Esophagus (tissue), 2 donors: Measurements from ENCODE around the gene CFHR3. TPM values are rescaled to one million over a fixed set of nuclear protein-coding genes. Genes with fewer than 3 reads are reported as not detected.
"Not testable (repeated sequence)": the region's sequence is repeated elsewhere in the genome, so short reads cannot be mapped to it uniquely, and the experiment has no call there.

ENCODE experiments used
- H3K27ac ChIP-seq, 2 donors: one replicate each; pipeline ENCODE4 v1.5.1; 2013; ENCODE audit warnings: low read depth in 2 of 2, mild to moderate bottlenecking in 2 of 2, inconsistent platforms in 1 of 2, low read length in 1 of 2, moderate library complexity in 1 of 2
- H3K27me3 ChIP-seq, 2 donors: one replicate each; pipeline ENCODE4 v1.6.1; 2013; ENCODE audit warnings: low read length in 2 of 2, control low read depth in 1 of 2, mild to moderate bottlenecking in 1 of 2; ENCODE audit not compliant: insufficient read depth in 2 of 2, control insufficient read depth in 1 of 2
- H3K36me3 ChIP-seq, 2 donors: one replicate each; pipeline ENCODE4 v1.6.1; 2013; ENCODE audit warnings: low read length in 1 of 2; ENCODE audit not compliant: control insufficient read depth in 2 of 2, insufficient read depth in 2 of 2
- H3K4me1 ChIP-seq, 2 donors: one replicate each; pipeline ENCODE4 v1.6.1; 2013; ENCODE audit warnings: low read length in 1 of 2; ENCODE audit not compliant: control insufficient read depth in 2 of 2, insufficient read depth in 2 of 2
- H3K4me3 ChIP-seq, 2 donors: one replicate each; pipeline ENCODE4 v1.5.1; 2013; ENCODE audit warnings: low read length in 2 of 2, mild to moderate bottlenecking in 2 of 2, low read depth in 1 of 2, moderate library complexity in 1 of 2
- H3K9me3 ChIP-seq, 2 donors: one replicate each; pipeline ENCODE4 v1.6.1; 2013; ENCODE audit warnings: mild to moderate bottlenecking in 2 of 2, low read depth in 1 of 2, low read length in 1 of 2, moderate library complexity in 1 of 2; ENCODE audit not compliant: control insufficient read depth in 2 of 2, insufficient read depth in 1 of 2
- WGBS, 2 donors: extraction: QIAGEN DNeasy Blood & Tissue Kit; methylation state at CpG; one replicate each; pipeline ENCODE4 v1.1.7; 2013; 5-methylcytosine and 5-hydroxymethylcytosine counted together
- polyA plus RNA-seq, 2 donors: library from polyadenylated mRNA; stranded (reverse); fragments of 200-250 nt; gene quantifications; one replicate each; pipeline ENCODE4 v1.2.3, GENCODE V29; 2013
- donor health status: healthy with polysubstance abuse.
- donor health status: Bipolar disorder and iron deficiency.

Gene CFHR3
- polyA plus RNA-seq, 2 donors: 0.02 TPM; not detected in 1

- Histone ChIP-seq H3K36me3 (no peaks in the 10 kb centered on the region), H3K27me3 (no peaks in the 10 kb centered on the region), H3K9me3 (no peaks in the 10 kb centered on the region), H3K27ac (no peak overlapping the region), H3K4me1 (no peaks in the 10 kb centered on the region), H3K4me3 (no peak overlapping the region)
- WGBS, 2 donors: 43 to 51% methylated on average over 2 of the region's 2 CpGs
These were observed 465 bp upstream of the CFHR3 start for GRCh38 chr1:196774175-196774574.

DNA sequence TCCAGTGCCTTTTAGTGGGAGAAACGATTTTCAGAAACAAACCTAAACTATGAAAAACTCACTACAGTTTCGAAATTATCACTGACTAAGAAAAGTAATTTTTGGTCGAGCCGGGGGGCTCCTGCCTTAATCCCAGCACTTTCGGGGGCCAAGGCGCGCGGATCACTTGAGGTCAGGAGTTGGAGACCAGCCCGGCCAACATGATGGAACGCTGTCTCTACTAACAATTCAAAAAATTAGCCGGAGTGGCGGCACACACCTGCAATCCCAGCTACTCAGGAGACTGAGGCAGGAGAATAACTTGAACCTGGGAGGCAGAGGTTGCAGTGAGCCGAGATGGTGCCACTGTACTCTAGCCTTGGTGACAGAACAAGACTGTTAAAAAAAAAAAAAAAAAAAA is 3.0 kb downstream of the CFHR3 start:
- no peaks in the 10 kb centered on the region for H3K4me1 ChIP-seq
- no peak overlapping the region for H3K4me3 ChIP-seq
- no peak overlapping the region for H3K27ac ChIP-seq
- no peaks in the 10 kb centered on the region for H3K9me3 ChIP-seq
- no peaks in the 10 kb centered on the region for H3K36me3 ChIP-seq
- H3K27me3 ChIP-seq: no peaks in the 10 kb centered on the region
- WGBS, 2 donors: 90 to 93% methylated on average over 13 of the region's 13 CpGs

GRCh38 chr1:196779093-196779492 is 4.5 kb downstream of the CFHR3 start:
- 81 to 92% methylated on average over 1 of the region's 1 CpG for WGBS, 2 donors
- H3K9me3 ChIP-seq: no peaks in the 10 kb centered on the region

DNA sequence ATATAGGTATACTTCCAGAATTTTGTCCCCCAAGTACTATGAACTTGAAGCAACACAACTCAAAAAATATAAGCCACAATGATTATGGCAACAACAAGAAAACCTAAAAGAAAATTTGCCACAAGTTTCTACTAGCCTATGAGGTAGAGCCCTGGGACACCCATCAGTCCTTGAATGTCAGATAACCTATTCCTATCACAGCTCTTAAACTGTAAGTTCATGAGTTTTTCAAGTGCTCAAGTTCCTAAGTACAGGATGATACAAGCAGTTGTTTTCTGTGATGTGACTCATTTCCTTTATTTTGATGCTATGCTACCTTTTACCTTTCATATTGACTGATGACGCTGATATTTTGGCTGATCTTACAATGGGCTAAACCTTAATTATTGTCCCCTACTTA is 16.6 kb downstream of the CFHR3 start:
- not testable (repeated sequence) for H3K27me3 ChIP-seq, H3K9me3 ChIP-seq, H3K27ac ChIP-seq, H3K36me3 ChIP-seq, H3K4me3 ChIP-seq, H3K4me1 ChIP-seq
- 77 to 100% methylated on average over 1 of the region's 1 CpG for WGBS, 2 donors

More at GRCh38 chr1:196779093-196779492, 4.5 kb downstream of the CFHR3 start:
- Histone ChIP-seq H3K27ac (no peak overlapping the region), H3K4me1 (no peaks in the 10 kb centered on the region), H3K36me3 (no peaks in the 10 kb centered on the region), H3K4me3 (no peak overlapping the region), H3K27me3 (no peaks in the 10 kb centered on the region)

DNA sequence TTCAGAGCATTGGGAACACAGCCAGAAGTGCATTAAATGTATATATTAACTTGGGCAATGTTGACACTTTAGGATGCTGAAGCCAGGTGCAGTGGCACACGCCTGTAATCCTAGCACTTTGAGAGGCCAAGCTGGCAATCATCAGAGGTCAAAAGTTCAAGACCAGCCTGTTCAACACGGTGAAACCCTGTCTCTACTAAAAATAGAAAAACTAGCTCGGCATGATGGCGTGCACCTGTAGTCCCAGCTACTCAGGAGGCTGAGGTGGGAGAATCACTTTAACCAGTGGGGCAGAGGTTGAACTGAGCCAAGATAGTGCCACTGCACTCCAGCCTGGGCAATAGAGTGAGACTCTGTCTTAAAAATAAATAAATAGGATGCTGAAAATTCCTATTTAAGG is 19.5 kb downstream of the CFHR3 start:
- H3K27me3 ChIP-seq, H3K4me1 ChIP-seq, H3K9me3 ChIP-seq, H3K27ac ChIP-seq, H3K36me3 ChIP-seq, H3K4me3 ChIP-seq: not testable (repeated sequence)
- WGBS, 2 donors: 18 to 20% methylated on average over 4 of the region's 4 CpGs

GRCh38 chr1:196797891-196798290 is 23.3 kb downstream of the CFHR3 start:
- no peak overlapping the region for H3K4me3 ChIP-seq
- H3K36me3 ChIP-seq: no peaks in the 10 kb centered on the region
- no peaks in the 10 kb centered on the region for H3K4me1 ChIP-seq
- H3K27ac ChIP-seq: no peak overlapping the region
- H3K27me3 ChIP-seq: no peaks in the 10 kb centered on the region
- WGBS, 2 donors: 30 to 58% methylated on average over 2 of the region's 2 CpGs
- H3K9me3 ChIP-seq: no peaks in the 10 kb centered on the region

GRCh38 chr1:196801920-196802319 is 27.3 kb downstream of the CFHR3 start:
- H3K36me3 ChIP-seq: not testable (repeated sequence)
- 76 to 81% methylated on average over 1 of the region's 1 CpG for WGBS, 2 donors

DNA sequence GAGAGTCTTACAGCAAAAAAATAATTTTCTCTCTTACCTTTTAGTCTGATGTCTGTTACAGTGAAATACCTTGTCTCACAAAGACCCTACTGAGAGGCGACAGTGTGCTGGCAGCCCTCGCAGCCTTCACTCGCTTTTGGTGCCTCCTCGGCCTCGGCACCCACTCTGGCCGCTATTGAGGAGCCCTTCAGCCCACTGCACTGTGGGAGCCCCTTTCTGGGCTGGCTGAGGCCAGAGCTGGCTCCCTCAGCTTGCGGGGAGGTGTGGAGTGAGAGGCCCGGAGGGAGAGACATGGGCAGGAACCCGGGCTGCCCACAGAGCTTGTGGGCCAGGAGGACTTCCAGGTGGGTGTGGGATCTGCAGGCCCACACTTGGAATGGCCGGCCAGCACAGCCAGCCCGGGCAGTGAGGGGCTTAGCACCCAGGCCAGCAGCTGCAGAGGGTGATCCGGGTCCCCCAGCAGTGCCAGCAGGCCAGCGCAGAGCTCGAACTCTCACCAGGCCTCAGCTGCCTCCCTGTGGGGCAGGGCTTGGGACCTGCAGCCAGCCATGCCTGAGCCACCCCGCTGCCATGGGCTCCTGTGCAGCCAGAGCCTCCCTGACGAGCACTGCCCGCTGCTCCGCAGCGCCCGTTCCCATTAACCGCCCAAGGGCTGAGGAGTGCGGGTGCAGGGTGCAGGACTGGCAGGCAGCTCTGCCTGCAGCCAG is 34.0 kb downstream of the CFHR3 start:
- 90 to 91% methylated on average over 22 of the region's 22 CpGs for WGBS, 2 donors
- H3K4me3 ChIP-seq: no peak overlapping the region
- H3K27me3 ChIP-seq: no peaks in the 10 kb centered on the region
- no peaks in the 10 kb centered on the region for H3K36me3 ChIP-seq
- H3K27ac ChIP-seq: no peak overlapping the region
- no peaks in the 10 kb centered on the region for H3K4me1 ChIP-seq
- H3K9me3 ChIP-seq: peaks cover 0 to 5% of the 10 kb centered on the region in 2 donors

More at GRCh38 chr1:196801920-196802319, 27.3 kb downstream of the CFHR3 start:
- not testable (repeated sequence) for H3K9me3 ChIP-seq, H3K27ac ChIP-seq, H3K4me3 ChIP-seq, H3K27me3 ChIP-seq, H3K4me1 ChIP-seq

DNA sequence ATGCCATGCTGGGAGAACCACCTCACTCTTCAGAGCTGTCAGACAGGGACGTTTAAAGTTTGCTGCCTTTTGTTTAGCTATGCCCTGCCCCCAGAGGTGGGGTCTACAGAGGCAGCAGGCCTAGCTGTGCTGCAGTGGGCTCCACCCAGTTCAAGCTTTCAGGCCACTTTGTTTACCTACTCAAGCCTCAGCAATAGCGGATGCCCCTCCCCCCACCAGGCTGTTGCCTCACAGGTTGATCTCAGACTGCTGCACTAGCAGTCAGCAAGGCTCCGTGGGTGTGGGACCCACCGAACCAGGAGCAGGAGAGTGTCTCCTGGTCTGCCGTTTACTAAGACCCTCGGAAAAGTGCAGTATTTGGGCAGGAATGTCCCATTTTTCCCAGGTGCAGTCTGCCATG is 42.8 kb downstream of the CFHR3 start:
- H3K36me3 ChIP-seq, H3K4me3 ChIP-seq, H3K4me1 ChIP-seq, H3K27ac ChIP-seq, H3K9me3 ChIP-seq, H3K27me3 ChIP-seq: not testable (repeated sequence)
- 39 to 56% methylated on average over 6 of the region's 6 CpGs for WGBS, 2 donors

GRCh38 chr1:196819531-196819930 is 44.9 kb downstream of the CFHR3 start, which contains the start of gene CFHR1:
Gene CFHR1 (plus strand): TSS chr1:196819731. CDS start chr1:196819845, 114 bp downstream.
- H3K4me3 ChIP-seq, H3K9me3 ChIP-seq, H3K27ac ChIP-seq, H3K36me3 ChIP-seq, H3K4me1 ChIP-seq, H3K27me3 ChIP-seq: not testable (repeated sequence)
- no CpG with 5 or more reads among the region's 1 CpG for WGBS, 2 donors
